DMS153 treated with DMSO at 0.1 percent for 48 hours (cell line): ENCODE measurements around the gene ZNF3.
A peak's percentile ranks its signal among the peaks of the same experiment; 100 is the strongest.

Source experiments
- DNase-seq: peaks from one replicate; lab custom pipeline; 2025; ENCODE audit not compliant: unreplicated experiment; lab: John Stamatoyannopoulos, UW

Gene ZNF3

GRCh38 chr7:100109521-100110163, 28.1 kb upstream of the ZNF3 start:
- no peak for DNase-seq

GRCh38 chr7:100107890-100108289, 26.4 kb upstream of the ZNF3 start:
- no peak for DNase-seq

- DNase-seq: no peak
Measured at GRCh38 chr7:100107125-100107737, 25.7 kb upstream of the ZNF3 start.

- no peak for DNase-seq
Measured at GRCh38 chr7:100106633-100107032, 25.1 kb upstream of the ZNF3 start.

GRCh38 chr7:100105534-100105933, 24.0 kb upstream of the ZNF3 start:
- DNase-seq: no peak

GRCh38 chr7:100102950-100103840, 21.7 kb upstream of the ZNF3 start:
- no peak for DNase-seq

GRCh38 chr7:100101016-100101862, 19.7 kb upstream of the ZNF3 start, which contains the start of the genes AP4M1 and MCM7:
Gene AP4M1, plus strand, starts transcription at chr7:100101643. Its CDS starts 72 bp downstream, at chr7:100101715.
Gene MCM7, minus strand, starts transcription at chr7:100101397. Its CDS starts 103 bp downstream, at chr7:100101294.
- peak; percentile 95 for DNase-seq

GRCh38 chr7:100100420-100101015, 19.0 kb upstream of the ZNF3 start:
- peak; percentile 79 for DNase-seq

- no peak for DNase-seq
Measured at GRCh38 chr7:100099452-100099851, 17.9 kb upstream of the ZNF3 start.

- no peak for DNase-seq
Measured at GRCh38 chr7:100098913-100099312, 17.4 kb upstream of the ZNF3 start.

- no peak for DNase-seq
Measured at GRCh38 chr7:100095704-100096103, 14.2 kb upstream of the ZNF3 start.

- no peak for DNase-seq
Measured at GRCh38 chr7:100095289-100095688, 13.8 kb upstream of the ZNF3 start.

- no peak for DNase-seq
Measured at GRCh38 chr7:100093925-100094486, 12.5 kb upstream of the ZNF3 start.

- no peak for DNase-seq
Measured at GRCh38 chr7:100093498-100093897, 12.0 kb upstream of the ZNF3 start.

GRCh38 chr7:100093054-100093453, 11.5 kb upstream of the ZNF3 start:
- no peak for DNase-seq

GRCh38 chr7:100091411-100092181, 10.1 kb upstream of the ZNF3 start:
- DNase-seq: no peak

- no peak for DNase-seq
Measured at GRCh38 chr7:100090527-100091410, 9.2 kb upstream of the ZNF3 start.

- DNase-seq: no peak
Measured at GRCh38 chr7:100089458-100090196, 8.1 kb upstream of the ZNF3 start.
